Stimulated activated CD8-positive, alpha-beta memory T cell treated with anti-CD3 and anti-CD28 coated beads, Interleukin-4, amount 100 ng/mL, for 24 hours (primary cell): Measurements from ENCODE around the gene BSN.

Experiments used
- DNase-seq: peaks from one replicate; pipeline ENCODE4 v3.0.0-alpha.2; 2020; ENCODE audit warnings: low read depth

The BSN gene

GRCh38 chr3:49654955-49655556, 100.8 kb downstream of the BSN start:
- DNase-seq, result no peak

GRCh38 chr3:49655731-49656285, 101.5 kb downstream of the BSN start:
- DNase-seq, result no peak

- no peak for DNase-seq
Measured at GRCh38 chr3:49656541-49657112, 102.3 kb downstream of the BSN start.

- DNase-seq, result no peak
Measured at GRCh38 chr3:49657208-49657915, 103.1 kb downstream of the BSN start.

GRCh38 chr3:49658711-49659110, 104.4 kb downstream of the BSN start:
- no peak for DNase-seq

GRCh38 chr3:49659756-49660155, 105.5 kb downstream of the BSN start:
- no peak for DNase-seq

GRCh38 chr3:49661281-49661680, 107.0 kb downstream of the BSN start:
- DNase-seq, result no peak

GRCh38 chr3:49662021-49662420, 107.7 kb downstream of the BSN start:
- DNase-seq, result no peak

- no peak for DNase-seq
Measured at GRCh38 chr3:49662720-49663413, 108.6 kb downstream of the BSN start.

GRCh38 chr3:49663831-49664230, 109.6 kb downstream of the BSN start:
- no peak for DNase-seq

- DNase-seq, result no peak
Measured at GRCh38 chr3:49664300-49664699, 110.0 kb downstream of the BSN start.

- DNase-seq, result no peak
Measured at GRCh38 chr3:49665822-49666519, 111.7 kb downstream of the BSN start.

- DNase-seq, result no peak
Measured at GRCh38 chr3:49666592-49666991, 112.3 kb downstream of the BSN start.

- no peak for DNase-seq
Measured at GRCh38 chr3:49667701-49668413, 113.6 kb downstream of the BSN start.

- no peak for DNase-seq
Measured at GRCh38 chr3:49668414-49668797, 114.1 kb downstream of the BSN start.

- DNase-seq, result no peak
Measured at GRCh38 chr3:49668861-49669260, 114.6 kb downstream of the BSN start.

- DNase-seq, result no peak
Measured at GRCh38 chr3:49669352-49669751, 115.1 kb downstream of the BSN start.

GRCh38 chr3:49670940-49671290, 116.6 kb downstream of the BSN start:
- DNase-seq, result no peak

GRCh38 chr3:49671291-49672288, 117.3 kb downstream of the BSN start:
- DNase-seq, result peak; percentile 63

GRCh38 chr3:49673121-49673714, 118.9 kb downstream of the BSN start:
- no peak for DNase-seq
